Skeletal muscle satellite cell (primary cell): ENCODE results near the gene TLX3.
"Not testable (repeated sequence)": the region's sequence is repeated elsewhere in the genome, so short reads cannot be mapped to it uniquely, and the experiment has no call there.

Experiments used
- H3K27me3 ChIP-seq: 2 replicates; pipeline ENCODE4 v1.7.0; 2013; ENCODE audit warnings: low read length; ENCODE audit not compliant: control insufficient read depth, insufficient read depth
- H3K36me3 ChIP-seq: 2 replicates; pipeline ENCODE4 v1.7.0; 2013; ENCODE audit warnings: mild to moderate bottlenecking, control low read depth, low read length; ENCODE audit not compliant: insufficient read depth
- H3K4me1 ChIP-seq: 2 replicates; pipeline ENCODE4 v1.7.0; 2013; ENCODE audit warnings: low read length; ENCODE audit not compliant: control insufficient read depth, insufficient read depth
- H3K4me2 ChIP-seq: 2 replicates; pipeline ENCODE4 v1.7.0; 2013; ENCODE audit warnings: mild to moderate bottlenecking, low read length
- H3K4me3 ChIP-seq: 2 replicates; pipeline ENCODE4 v1.7.0; 2013; ENCODE audit warnings: low read length
- H3K9ac ChIP-seq: 2 replicates; pipeline ENCODE4 v1.7.0; 2013; ENCODE audit warnings: mild to moderate bottlenecking, low read depth, low read length, moderate library complexity
- H3K9me3 ChIP-seq: replicated peaks from 2 replicates; pipeline ENCODE4 v1.7.0; 2013; ENCODE audit warnings: mild to moderate bottlenecking, control low read depth, low read length

The TLX3 gene

DNA sequence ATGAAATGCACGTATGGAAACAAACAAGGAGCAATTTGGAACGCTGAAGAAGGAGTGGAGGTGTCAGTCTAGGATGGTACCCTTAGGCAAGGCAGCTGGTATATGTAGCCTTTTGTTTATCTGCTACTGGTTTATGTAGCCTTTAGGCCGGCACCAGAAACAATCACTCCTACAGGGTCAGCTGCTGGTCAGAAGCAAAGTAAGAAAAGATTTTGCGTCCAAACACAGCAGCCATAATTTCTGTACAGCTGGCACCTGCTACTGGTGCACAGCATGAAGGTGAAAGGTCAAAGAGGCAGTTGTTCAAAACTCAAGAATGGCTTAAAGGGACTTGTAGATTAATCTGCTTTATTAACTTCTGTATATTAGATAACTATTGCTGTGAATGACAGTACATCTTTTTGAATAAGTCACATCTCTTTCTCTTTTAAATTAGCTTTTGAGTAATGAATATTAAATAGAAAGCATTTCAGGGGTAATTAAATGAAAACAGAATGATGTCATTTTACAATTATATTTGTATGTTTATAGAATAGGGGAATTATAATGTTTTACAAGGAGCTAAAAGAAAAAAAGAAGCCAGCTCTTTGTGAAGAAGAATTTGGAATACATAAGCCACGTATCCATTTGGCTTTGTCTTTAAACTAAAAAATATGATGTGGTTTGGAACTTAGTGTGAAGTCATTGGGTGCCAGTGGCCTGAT, 33.1 kb upstream of the TLX3 start:
- Histone ChIP-seq H3K9ac (no peak overlapping the region), H3K27me3 (no peaks in the 10 kb centered on the region), H3K9me3 (no peaks in the 10 kb centered on the region), H3K36me3 (no peaks in the 10 kb centered on the region), H3K4me1 (peaks cover 3% of the 10 kb centered on the region), H3K4me2 (no peak overlapping the region), H3K4me3 (no peak overlapping the region)

DNA sequence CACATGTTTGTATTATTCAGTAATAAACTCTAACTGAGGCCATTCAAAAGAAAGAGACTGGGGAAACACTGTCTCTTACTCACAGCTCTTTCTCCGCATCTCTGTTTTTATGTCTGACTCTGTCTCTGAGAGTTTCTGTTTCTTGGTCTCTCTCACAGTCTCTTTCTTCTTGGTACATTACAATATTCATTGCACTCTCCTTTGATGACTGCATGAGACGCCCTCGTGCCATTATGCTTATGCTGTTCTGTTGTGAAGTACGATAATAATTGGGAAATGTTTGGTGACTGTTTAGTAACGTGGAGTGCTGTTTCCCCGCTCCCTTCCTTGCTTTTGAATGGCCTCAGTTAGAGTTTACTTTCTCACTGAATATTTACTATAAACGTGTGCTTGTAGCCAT, 25.3 kb upstream of the TLX3 start:
- Histone ChIP-seq H3K4me3 (no peak overlapping the region), H3K9me3 (no peaks in the 10 kb centered on the region), H3K9ac (no peak overlapping the region), H3K4me2 (no peak overlapping the region), H3K4me1 (no peaks in the 10 kb centered on the region), H3K36me3 (no peaks in the 10 kb centered on the region), H3K27me3 (no peaks in the 10 kb centered on the region)

DNA sequence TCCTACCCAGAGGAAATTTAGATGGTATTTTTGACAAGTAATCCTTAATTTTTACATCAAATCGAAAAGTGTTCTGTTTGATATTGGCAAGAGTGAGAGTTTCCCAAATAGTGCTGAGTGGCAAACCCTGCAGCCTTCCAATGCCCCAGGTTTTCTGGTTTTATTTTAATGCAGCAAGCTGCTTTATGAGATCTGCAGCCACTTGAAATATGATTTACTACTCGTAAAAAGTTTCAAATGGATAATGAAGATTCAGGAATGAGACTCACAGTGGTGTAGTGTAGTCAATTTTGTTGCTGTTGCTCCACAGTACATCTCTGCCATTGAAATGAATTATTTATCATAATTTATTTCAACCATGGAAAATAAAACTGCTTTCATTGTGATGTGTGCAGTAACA, 23.6 kb upstream of the TLX3 start:
- Histone ChIP-seq H3K4me1 (no peaks in the 10 kb centered on the region), H3K9me3 (no peaks in the 10 kb centered on the region), H3K27me3 (no peaks in the 10 kb centered on the region), H3K9ac (no peak overlapping the region), H3K36me3 (no peaks in the 10 kb centered on the region), H3K4me2 (no peak overlapping the region), H3K4me3 (no peak overlapping the region)

DNA sequence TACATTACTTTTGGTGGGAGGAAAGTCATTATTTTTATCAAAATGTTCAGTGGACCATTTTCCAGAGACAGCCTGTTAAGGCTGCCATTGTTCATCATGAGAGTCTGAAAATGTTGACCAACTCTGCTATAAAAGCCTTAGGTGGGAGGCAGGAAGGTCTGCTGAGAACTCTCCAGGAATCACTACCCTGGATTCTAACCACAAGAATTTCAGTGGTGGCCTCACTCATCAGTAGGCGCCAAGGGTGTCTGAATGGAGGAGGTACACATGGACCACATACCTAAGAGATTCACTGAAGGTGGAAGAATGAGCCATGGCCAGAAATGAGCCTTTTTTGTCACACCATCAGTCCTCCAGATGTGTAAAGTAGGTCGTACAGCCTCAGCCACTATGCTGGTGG, 21.0 kb upstream of the TLX3 start:
- no peaks in the 10 kb centered on the region for H3K27me3 ChIP-seq
- no peak overlapping the region for H3K4me2 ChIP-seq
- H3K9me3 ChIP-seq = no peaks in the 10 kb centered on the region
- no peak overlapping the region for H3K4me3 ChIP-seq
- no peak overlapping the region for H3K9ac ChIP-seq
- no peaks in the 10 kb centered on the region for H3K4me1 ChIP-seq
- no peaks in the 10 kb centered on the region for H3K36me3 ChIP-seq

DNA sequence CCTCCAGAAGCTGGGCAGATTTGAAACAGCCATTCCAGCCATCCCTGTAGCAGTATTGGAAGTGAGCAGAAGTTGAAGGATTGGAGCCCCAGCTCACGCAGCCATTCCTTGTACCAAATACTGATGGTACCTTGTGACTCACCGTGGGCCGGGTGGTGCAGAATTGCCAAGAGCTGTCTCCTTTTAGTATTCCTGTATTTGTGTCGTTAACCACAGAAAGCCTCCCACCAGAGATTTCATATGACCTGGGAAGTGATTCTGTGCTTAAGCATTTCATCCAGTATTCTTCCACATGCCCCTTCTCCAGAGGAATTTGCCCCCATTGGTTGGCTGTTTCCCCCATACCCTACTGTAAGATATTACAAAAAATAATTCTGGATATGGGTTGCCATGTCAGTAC, 17.7 kb upstream of the TLX3 start:
- Histone ChIP-seq H3K4me1 (no peaks in the 10 kb centered on the region), H3K36me3 (no peaks in the 10 kb centered on the region), H3K9me3 (no peaks in the 10 kb centered on the region), H3K27me3 (no peaks in the 10 kb centered on the region), H3K4me2 (no peak overlapping the region), H3K9ac (no peak overlapping the region), H3K4me3 (no peak overlapping the region)

DNA sequence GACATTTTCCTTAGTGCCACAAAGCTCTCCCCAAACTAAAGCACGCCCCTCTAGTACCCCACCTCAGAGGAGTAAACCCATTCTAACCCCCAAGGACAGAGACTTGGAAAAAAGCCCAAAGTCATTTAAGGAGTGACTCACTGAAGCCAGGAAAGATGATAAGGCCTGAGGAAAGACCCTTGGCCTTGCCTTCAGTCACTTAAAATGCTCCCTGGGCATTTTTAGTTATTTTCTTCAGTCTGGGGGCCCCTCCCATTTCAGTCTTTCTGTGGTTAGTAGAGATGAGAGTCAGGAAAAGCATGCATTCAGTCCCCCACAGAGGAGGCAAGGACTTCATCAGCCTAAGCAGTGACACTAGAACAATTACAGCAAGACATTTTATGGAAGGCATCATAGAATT, 13.7 kb upstream of the TLX3 start:
- H3K9ac ChIP-seq = no peak overlapping the region
- no peaks in the 10 kb centered on the region for H3K9me3 ChIP-seq
- no peaks in the 10 kb centered on the region for H3K4me1 ChIP-seq
- no peak overlapping the region for H3K4me3 ChIP-seq
- no peaks in the 10 kb centered on the region for H3K27me3 ChIP-seq
- H3K4me2 ChIP-seq = no peak overlapping the region
- H3K36me3 ChIP-seq = no peaks in the 10 kb centered on the region

DNA sequence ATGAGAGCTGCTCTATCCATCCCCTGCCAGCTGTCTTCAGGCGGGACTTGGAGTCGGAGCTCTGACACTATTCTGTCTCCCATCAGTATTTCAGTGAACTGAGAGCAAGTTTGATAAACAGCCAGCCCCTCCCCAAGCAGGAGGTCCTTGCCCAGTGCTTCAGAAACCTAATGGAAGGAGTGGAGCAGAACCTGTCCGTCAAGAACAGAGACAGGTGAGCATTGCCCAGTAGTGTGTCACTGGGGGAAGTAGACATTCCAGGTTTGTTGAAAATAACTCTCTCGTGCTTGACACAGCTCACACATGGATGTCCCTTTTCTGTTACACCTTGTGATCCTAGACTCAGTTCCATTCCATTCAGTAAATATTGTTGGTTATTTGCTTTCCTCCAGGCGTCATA, 13.2 kb upstream of the TLX3 start:
- Histone ChIP-seq H3K4me1 (no peaks in the 10 kb centered on the region), H3K4me2 (no peak overlapping the region), H3K9ac (no peak overlapping the region), H3K4me3 (no peak overlapping the region), H3K27me3 (no peaks in the 10 kb centered on the region), H3K9me3 (no peaks in the 10 kb centered on the region), H3K36me3 (no peaks in the 10 kb centered on the region)

DNA sequence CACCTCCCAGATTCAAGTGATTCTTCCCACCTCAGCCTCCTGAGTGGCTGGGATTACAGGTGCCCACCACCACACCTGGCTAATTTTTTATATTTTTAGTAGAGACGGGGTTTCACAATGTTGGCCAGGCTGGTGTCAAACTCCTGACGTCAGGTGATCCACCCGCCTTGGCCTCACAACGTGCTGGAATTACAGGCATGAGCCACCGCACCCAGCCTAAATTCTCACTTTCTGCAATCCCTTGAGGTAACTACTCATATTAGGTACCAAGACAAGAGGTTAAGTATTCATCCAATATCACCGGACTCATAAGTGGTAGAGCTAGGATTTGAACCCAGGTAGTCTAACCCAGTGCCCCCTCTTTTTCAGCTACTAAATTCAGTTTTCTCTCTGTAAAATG, 11.1 kb upstream of the TLX3 start:
- not testable (repeated sequence) for H3K9me3 ChIP-seq, H3K36me3 ChIP-seq, H3K4me3 ChIP-seq, H3K4me1 ChIP-seq, H3K27me3 ChIP-seq, H3K9ac ChIP-seq, H3K4me2 ChIP-seq

DNA sequence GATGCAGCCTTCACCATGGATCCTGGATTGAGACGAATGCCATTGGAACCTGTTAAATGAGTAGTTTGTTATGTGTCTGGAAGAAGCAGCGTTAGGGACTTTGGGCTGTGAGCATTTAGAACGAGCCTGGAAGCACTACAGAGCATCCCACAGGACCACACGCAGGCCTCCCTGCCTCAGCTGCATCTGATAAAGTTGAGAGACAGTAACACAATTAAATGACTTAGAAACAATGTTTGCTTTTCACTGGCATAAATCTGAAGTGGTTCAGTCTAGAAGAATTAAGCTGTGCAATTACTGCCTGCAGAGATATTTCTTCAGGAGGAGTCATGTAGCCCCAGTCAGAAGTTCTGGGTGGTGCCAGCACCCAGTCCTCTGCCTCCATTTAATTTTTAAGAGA, 9.8 kb upstream of the TLX3 start:
- Histone ChIP-seq H3K4me1 (no peaks in the 10 kb centered on the region), H3K4me2 (no peak overlapping the region), H3K9me3 (no peaks in the 10 kb centered on the region), H3K36me3 (no peaks in the 10 kb centered on the region), H3K27me3 (no peaks in the 10 kb centered on the region), H3K4me3 (no peak overlapping the region), H3K9ac (no peak overlapping the region)

DNA sequence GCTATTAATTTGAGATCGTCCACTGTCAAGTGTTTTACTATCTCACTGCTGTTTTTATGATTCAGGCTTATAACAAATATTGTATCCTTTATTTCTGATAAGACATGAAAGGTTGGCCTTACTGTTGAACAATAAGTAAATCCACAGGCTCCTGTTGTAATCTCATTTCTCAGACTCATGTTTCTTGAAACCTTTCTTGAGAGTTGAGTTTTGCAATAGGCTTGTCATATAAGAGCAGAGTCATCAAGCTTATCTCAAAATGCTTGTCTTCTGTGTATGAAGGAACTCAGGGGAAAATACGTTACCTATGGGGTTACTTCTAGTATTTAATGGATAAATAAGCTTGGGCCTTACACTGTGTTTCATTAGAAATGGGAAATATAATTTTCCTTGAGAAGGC, 9.2 kb upstream of the TLX3 start:
- Histone ChIP-seq H3K27me3 (peaks cover 4% of the 10 kb centered on the region), H3K9ac (no peak overlapping the region), H3K4me1 (no peaks in the 10 kb centered on the region), H3K4me2 (no peak overlapping the region), H3K9me3 (no peaks in the 10 kb centered on the region), H3K36me3 (no peaks in the 10 kb centered on the region), H3K4me3 (no peak overlapping the region)

DNA sequence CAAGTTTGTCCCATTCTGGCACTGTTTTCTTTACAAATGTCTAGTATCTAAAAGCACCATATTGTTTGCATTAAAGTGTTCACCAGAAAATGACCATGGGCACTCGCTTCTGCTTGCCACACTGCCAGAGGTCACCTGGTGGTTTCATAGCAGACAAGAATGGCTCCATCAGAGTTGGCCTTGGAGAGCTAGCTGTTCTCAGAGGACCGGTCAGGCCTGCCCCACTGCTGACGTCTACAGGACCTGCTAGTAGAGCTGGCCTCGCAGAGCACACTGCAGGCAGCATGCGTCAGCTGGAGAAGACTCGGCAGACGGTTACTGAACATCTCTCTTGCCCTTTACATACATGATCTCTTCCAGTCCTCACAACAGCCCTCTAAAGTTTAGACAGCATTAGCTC, 8.7 kb upstream of the TLX3 start:
- Histone ChIP-seq H3K9ac (no peak overlapping the region), H3K36me3 (no peaks in the 10 kb centered on the region), H3K4me3 (no peak overlapping the region), H3K4me1 (no peaks in the 10 kb centered on the region), H3K9me3 (no peaks in the 10 kb centered on the region), H3K27me3 (peaks cover 9% of the 10 kb centered on the region), H3K4me2 (no peak overlapping the region)

DNA sequence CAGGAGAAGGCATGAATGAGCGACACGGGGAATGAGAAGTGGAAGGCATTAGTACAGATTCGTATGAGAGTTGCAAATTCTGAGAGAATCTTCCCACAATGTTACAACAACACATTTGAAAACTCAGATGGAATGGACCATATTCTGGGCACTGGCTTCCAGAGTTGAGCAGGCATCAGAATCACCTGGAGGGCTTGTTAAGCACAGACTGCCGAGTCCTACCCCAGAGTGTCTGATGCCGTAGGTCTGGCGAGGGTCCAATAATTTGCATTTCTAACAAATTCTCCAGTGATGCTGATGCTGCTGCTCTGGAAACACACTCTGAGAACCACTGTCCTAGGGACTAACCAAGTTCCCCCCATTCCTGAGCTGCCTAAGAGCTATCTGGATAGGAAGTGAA, 2.9 kb upstream of the TLX3 start:
- peaks cover 66% of the 10 kb centered on the region for H3K27me3 ChIP-seq

More for the DNA sequence above, 2.9 kb upstream of the TLX3 start:
- Histone ChIP-seq H3K4me1 (peaks cover 11% of the 10 kb centered on the region), H3K9me3 (no peaks in the 10 kb centered on the region), H3K4me2 (no peak overlapping the region), H3K36me3 (no peaks in the 10 kb centered on the region), H3K4me3 (no peak overlapping the region), H3K9ac (no peak overlapping the region)
